Heart left ventricle (tissue), 13 donors: ENCODE measurements around the gene LRMDA.

ENCODE experiments used
- POLR2A ChIP-seq, 2 donors: fragments of 450-650 bp; IDR thresholded peaks; one replicate each; pipeline ENCODE4 v1.6.1; 2017; ENCODE audit warnings: antibody characterized with exemption in 2 of 2, mild to moderate bottlenecking in 2 of 2, moderate library complexity in 2 of 2
- TF ChIP-seq, protein P1 (sequence below), 12 donors: fragments of 200-600 bp; sonication (generic) in 4 of 12; IDR thresholded peaks; one replicate each; pipeline versions ENCODE4 v1.5.0 to v1.8.0; 2018 to 2022; ENCODE audit warnings: antibody characterized with exemption in 12 of 12, mild to moderate bottlenecking in 5 of 12
- donor health status: ischemic (EF 13 %, LVEDD 7.1; RV severe dilation, severe dysfunction).
- donor health status: DM: no; HTN: yes; CAD: no.
- donor health status: DM: no; HTN: no; CAD: no.
- donor health status: ischemic (EF 25% LVEDD 6.9; RV normal size, moderate dysfunction).
- donor health status: ischemic (EF 25% LVEDD 5.7; RV mildly dilated, moderate dysfunction).
- donor health status: ischemic (EF 35%, LVEDD 5.7; RV mildly dilated, moderate dysfunction).
- donor health status: nonischemic (EF 11% LVEDD 7.7; RV severe dilation, severe dysfunction).
- donor health status: DM: yes; HTN: yes; CAD: no.
- donor health status: PGD.
- donor health status: ischemic (EF 29% LVEDD 5.4; RV normal size, mild dysfunction).
- donor health status: nonischemic (EF 23%, LVEDD 6.1; RV moderate dilation, normal function).

DNA sequence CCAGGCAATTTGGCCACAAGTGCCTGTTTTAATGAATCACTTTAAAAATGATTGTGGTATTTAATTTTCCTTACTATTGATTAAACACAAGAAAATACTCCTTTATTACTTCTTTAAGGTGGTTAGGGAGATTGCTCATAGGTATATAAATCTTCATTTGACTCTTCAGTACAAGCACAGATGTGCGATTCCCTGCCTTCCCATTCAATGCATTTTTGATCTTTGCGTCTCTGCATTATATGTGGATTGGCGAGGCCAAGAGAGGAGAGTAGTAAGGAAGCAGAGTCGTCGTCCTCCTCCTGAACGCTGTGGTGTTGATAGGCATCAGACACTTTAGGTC, 683.7 kb downstream of the LRMDA start:
- no peak for TF ChIP-seq POLR2A (IDR thresholded peaks at IDR 0.05)
- TF ChIP-seq, protein P1, sequence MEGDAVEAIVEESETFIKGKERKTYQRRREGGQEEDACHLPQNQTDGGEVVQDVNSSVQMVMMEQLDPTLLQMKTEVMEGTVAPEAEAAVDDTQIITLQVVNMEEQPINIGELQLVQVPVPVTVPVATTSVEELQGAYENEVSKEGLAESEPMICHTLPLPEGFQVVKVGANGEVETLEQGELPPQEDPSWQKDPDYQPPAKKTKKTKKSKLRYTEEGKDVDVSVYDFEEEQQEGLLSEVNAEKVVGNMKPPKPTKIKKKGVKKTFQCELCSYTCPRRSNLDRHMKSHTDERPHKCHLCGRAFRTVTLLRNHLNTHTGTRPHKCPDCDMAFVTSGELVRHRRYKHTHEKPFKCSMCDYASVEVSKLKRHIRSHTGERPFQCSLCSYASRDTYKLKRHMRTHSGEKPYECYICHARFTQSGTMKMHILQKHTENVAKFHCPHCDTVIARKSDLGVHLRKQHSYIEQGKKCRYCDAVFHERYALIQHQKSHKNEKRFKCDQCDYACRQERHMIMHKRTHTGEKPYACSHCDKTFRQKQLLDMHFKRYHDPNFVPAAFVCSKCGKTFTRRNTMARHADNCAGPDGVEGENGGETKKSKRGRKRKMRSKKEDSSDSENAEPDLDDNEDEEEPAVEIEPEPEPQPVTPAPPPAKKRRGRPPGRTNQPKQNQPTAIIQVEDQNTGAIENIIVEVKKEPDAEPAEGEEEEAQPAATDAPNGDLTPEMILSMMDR (IDR thresholded peaks at IDR 0.05), result no peak
